Measurements from ENCODE around the gene NDUFB11. TPM values are rescaled to one million over a fixed set of nuclear protein-coding genes. Genes with fewer than 3 reads are reported as not detected.
"Not testable (repeated sequence)": the region's sequence is repeated elsewhere in the genome, so short reads cannot be mapped to it uniquely, and the experiment has no call there.

The NDUFB11 gene
- total RNA-seq, 2 experiments from 2014 or later, result 78.1 to 139 TPM

GRCh38 chrX:47112316-47112954 lies 32.1 kb downstream of the NDUFB11 start:
- CTCF ChIA-PET (ENCODE audit: unreplicated experiment), result no interaction called here
- H4K20me1 ChIP-seq (ENCODE audit: insufficient read depth, low read length), result no peaks in the 10 kb centered on the region
- H3K9me2 ChIP-seq (ENCODE audit: insufficient read depth, low read length), result no peaks in the 10 kb centered on the region
- no peaks in the 10 kb centered on the region for H3K4me1 ChIP-seq (ENCODE audit: insufficient read depth, low read length, poor library complexity, severe bottlenecking)
- no peak overlapping the region for H2AFZ ChIP-seq (ENCODE audit: low read length)
- no peak overlapping the region for H3K27ac ChIP-seq (ENCODE audit: low read depth, low read length, poor library complexity, severe bottlenecking)
- no peak for DNase-seq (ENCODE audit: low spot score)
- H3K9me3 ChIP-seq (ENCODE audit: low read length), result no peaks in the 10 kb centered on the region
- H3K79me2 ChIP-seq (ENCODE audit: insufficient read depth, low read depth, low read length), result no peaks in the 10 kb centered on the region
- no peak overlapping the region for H3K4me3 ChIP-seq (ENCODE audit: low read depth, low read length, poor library complexity, severe bottlenecking)
- POLR2A ChIA-PET, result no interaction called here
- TF ChIP-seq, protein P1, sequence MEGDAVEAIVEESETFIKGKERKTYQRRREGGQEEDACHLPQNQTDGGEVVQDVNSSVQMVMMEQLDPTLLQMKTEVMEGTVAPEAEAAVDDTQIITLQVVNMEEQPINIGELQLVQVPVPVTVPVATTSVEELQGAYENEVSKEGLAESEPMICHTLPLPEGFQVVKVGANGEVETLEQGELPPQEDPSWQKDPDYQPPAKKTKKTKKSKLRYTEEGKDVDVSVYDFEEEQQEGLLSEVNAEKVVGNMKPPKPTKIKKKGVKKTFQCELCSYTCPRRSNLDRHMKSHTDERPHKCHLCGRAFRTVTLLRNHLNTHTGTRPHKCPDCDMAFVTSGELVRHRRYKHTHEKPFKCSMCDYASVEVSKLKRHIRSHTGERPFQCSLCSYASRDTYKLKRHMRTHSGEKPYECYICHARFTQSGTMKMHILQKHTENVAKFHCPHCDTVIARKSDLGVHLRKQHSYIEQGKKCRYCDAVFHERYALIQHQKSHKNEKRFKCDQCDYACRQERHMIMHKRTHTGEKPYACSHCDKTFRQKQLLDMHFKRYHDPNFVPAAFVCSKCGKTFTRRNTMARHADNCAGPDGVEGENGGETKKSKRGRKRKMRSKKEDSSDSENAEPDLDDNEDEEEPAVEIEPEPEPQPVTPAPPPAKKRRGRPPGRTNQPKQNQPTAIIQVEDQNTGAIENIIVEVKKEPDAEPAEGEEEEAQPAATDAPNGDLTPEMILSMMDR (conservative IDR thresholded peaks at IDR 0.05; ENCODE audit: low read length), result no peak
- no peak for TF ChIP-seq EZH2phosphoT487 (IDR thresholded peaks at IDR 0.05; ENCODE audit: borderline replicate concordance, low read depth, low read length)
- intact Hi-C loops (cut with micrococcal nuclease; ENCODE audit: unreplicated experiment), result no loop called here
- no peaks in the 10 kb centered on the region for H3K36me3 ChIP-seq (ENCODE audit: insufficient read depth, low read length)
- no TSS peak for BruUV-seq (replicated peaks)
- H3K4me2 ChIP-seq (ENCODE audit: low read length), result no peak overlapping the region

DNA sequence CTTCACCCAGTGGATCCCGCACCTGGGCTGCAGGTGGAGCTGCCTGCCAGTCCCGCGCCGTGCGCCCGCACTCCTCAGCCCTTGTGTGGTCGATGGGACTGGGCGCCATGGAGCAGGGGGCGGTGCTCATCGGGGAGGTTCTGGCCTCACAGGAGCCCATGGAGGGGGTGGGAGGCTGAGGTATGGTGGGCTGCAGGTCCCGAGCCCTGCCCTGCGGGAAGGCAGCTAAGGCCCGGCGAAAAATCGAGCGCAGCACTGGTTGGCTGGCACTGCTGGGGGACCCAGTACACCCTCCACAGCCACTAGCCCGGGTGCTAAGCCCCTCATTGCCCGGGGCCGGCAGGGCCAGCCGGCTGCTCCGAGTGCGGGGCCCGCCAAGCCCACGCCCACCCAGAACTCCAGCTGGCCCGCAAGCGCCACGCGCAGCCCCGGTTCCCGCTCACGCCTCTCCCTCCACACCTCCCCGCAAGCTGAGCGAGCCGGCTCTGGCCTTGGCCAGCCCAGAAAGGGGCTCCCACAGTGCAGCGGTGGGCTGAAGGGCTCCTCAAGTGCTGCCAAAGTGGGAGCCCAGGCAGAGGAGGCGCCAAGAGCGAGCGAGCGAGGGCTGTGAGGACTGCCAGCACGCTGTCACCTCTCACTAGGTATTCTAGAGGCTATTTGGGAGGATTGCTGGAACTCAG lies 33.4 kb downstream of the NDUFB11 start:
- H3K36me3 ChIP-seq (ENCODE audit: insufficient read depth, low read length); H3K27ac ChIP-seq (ENCODE audit: low read depth, low read length, poor library complexity, severe bottlenecking); BruUV-seq (replicated peaks); H4K20me1 ChIP-seq (ENCODE audit: insufficient read depth, low read length); H3K4me2 ChIP-seq (ENCODE audit: low read length); H2AFZ ChIP-seq (ENCODE audit: low read length); H3K4me3 ChIP-seq (ENCODE audit: low read depth, low read length, poor library complexity, severe bottlenecking); H3K4me1 ChIP-seq (ENCODE audit: insufficient read depth, low read length, poor library complexity, severe bottlenecking); POLR2A ChIA-PET; H3K9me3 ChIP-seq (ENCODE audit: low read length); DNase-seq (ENCODE audit: low spot score); intact Hi-C loops (cut with micrococcal nuclease; ENCODE audit: unreplicated experiment); H3K9me2 ChIP-seq (ENCODE audit: insufficient read depth, low read length); H3K79me2 ChIP-seq (ENCODE audit: insufficient read depth, low read depth, low read length); CTCF ChIA-PET (ENCODE audit: unreplicated experiment): not testable (repeated sequence)

DNA sequence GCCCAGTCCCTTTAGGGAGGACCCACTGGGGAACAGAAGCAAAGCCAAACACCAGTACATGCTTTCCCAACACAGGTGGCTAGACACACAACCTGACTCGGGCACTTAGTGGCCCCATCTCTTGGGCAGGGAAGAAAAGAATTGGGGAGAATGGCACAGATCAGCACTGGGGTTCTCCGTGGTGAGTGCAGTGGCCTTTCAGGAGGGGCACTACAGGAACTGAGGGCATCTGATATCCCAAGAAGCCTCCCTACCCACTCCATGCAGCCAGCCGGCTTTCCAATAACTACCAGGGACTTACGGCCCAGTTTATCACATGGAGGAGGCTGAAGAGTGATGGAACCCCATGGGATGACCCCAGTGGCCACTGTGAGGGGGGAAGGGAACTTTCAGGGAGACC lies 43.3 kb downstream of the NDUFB11 start:
- Histone ChIP-seq H3K9me3 (ENCODE audit: low read length) (no peaks in the 10 kb centered on the region), H3K4me1 (ENCODE audit: insufficient read depth, low read length, poor library complexity, severe bottlenecking) (no peaks in the 10 kb centered on the region), H4K20me1 (ENCODE audit: insufficient read depth, low read length) (no peaks in the 10 kb centered on the region), H3K27ac (ENCODE audit: low read depth, low read length, poor library complexity, severe bottlenecking) (no peak overlapping the region), H3K9me2 (ENCODE audit: insufficient read depth, low read length) (no peaks in the 10 kb centered on the region), H3K36me3 (ENCODE audit: insufficient read depth, low read length) (no peaks in the 10 kb centered on the region), H3K79me2 (ENCODE audit: insufficient read depth, low read depth, low read length) (no peaks in the 10 kb centered on the region), H3K4me2 (ENCODE audit: low read length) (no peak overlapping the region), H3K4me3 (ENCODE audit: low read depth, low read length, poor library complexity, severe bottlenecking) (no peak overlapping the region), H2AFZ (ENCODE audit: low read length) (no peak overlapping the region)
- ChIA-PET CTCF (ENCODE audit: unreplicated experiment) (no interaction called here), POLR2A (no interaction called here)
- TF ChIP-seq, protein P1 (conservative IDR thresholded peaks at IDR 0.05; ENCODE audit: low read length), result no peak
- no peak for TF ChIP-seq EZH2phosphoT487 (IDR thresholded peaks at IDR 0.05; ENCODE audit: borderline replicate concordance, low read depth, low read length)
- BruUV-seq (replicated peaks), result no TSS peak
- intact Hi-C loops (cut with micrococcal nuclease; ENCODE audit: unreplicated experiment), result no loop called here
- DNase-seq (ENCODE audit: low spot score), result no peak

Measured in OCI-LY7 (cell line).